Esophagus squamous epithelium (tissue), 5 donors: ENCODE results near the gene STON2. TPM values are rescaled to one million over a fixed set of nuclear protein-coding genes. Genes with fewer than 3 reads are reported as not detected.

Experiments used
- DNase-seq: peaks from one replicate; lab custom pipeline; 2025; lab: John Stamatoyannopoulos, UW
- H3K27ac ChIP-seq, 4 donors: fragments of 200-600 bp; sonication (generic); one replicate each; pipeline ENCODE4 v1.5.1; 2016 to 2019; ENCODE audit warnings: mild to moderate bottlenecking in 1 of 4
- H3K27me3 ChIP-seq, 4 donors: fragments of 200-600 bp; sonication (generic); 1 replicate in 3 of 4; 2 replicates in 1 of 4; pipeline versions ENCODE4 v1.5.1 to v1.6.0; 2017 to 2021; ENCODE audit warnings: antibody characterized with exemption in 1 of 4
- H3K36me3 ChIP-seq, 3 donors: fragments of 200-600 bp; sonication (generic); one replicate each; pipeline ENCODE4 v1.5.1; 2016 to 2019
- H3K4me1 ChIP-seq, 3 donors: fragments of 200-600 bp; sonication (generic); one replicate each; pipeline ENCODE4 v1.5.1; 2017 to 2019
- H3K4me3 ChIP-seq, 4 donors: fragments of 200-600 bp; sonication (generic); 1 replicate in 3 of 4; 2 replicates in 1 of 4; pipeline ENCODE4 v1.5.1; 2016 to 2019; ENCODE audit warnings: mild to moderate bottlenecking in 2 of 4, moderate library complexity in 1 of 4
- H3K9me3 ChIP-seq, 3 donors: fragments of 200-600 bp; sonication (generic); one replicate each; pipeline ENCODE4 v1.5.1; 2016 to 2019
- CTCF ChIP-seq, 6 experiments: fragments of 450-650 bp in 4 of 6; fragments of 200-600 bp in 2 of 6; sonication (generic) in 2 of 6; IDR thresholded peaks; one replicate each; pipeline ENCODE4 v1.5.1; 2016 to 2019; ENCODE audit warnings: antibody characterized with exemption in 6 of 6, mild to moderate bottlenecking in 4 of 6, moderate library complexity in 4 of 6
- POLR2A ChIP-seq, 4 donors: fragments of 450-650 bp; IDR thresholded peaks; one replicate each; pipeline ENCODE4 v1.6.1; 2017; ENCODE audit warnings: antibody characterized with exemption in 4 of 4, mild to moderate bottlenecking in 4 of 4, moderate library complexity in 3 of 4
- WGBS, 2 donors: methylation state at CpG; one replicate each; pipeline ENCODE4 v1.1.5; 2018; 5-methylcytosine and 5-hydroxymethylcytosine counted together
- intact Hi-C: fragments of 100-400 bp; cut with DNase I; formaldehyde crosslinking; loops from one replicate; pipeline ENCODE4 v1.15.0; 2022
- total RNA-seq, 4 donors: library from RNA; depleted of rRNA; stranded (reverse); fragments of >200 nt; gene quantifications; one replicate each; pipeline ENCODE4 v1.1.0, GENCODE V29; 2016
- donor health status: DM: yes; HTN: yes; CAD: no.

The STON2 gene
- total RNA-seq, 4 donors from 2014 or later, result 58.7 to 71.6 (median 67.1) TPM

DNA sequence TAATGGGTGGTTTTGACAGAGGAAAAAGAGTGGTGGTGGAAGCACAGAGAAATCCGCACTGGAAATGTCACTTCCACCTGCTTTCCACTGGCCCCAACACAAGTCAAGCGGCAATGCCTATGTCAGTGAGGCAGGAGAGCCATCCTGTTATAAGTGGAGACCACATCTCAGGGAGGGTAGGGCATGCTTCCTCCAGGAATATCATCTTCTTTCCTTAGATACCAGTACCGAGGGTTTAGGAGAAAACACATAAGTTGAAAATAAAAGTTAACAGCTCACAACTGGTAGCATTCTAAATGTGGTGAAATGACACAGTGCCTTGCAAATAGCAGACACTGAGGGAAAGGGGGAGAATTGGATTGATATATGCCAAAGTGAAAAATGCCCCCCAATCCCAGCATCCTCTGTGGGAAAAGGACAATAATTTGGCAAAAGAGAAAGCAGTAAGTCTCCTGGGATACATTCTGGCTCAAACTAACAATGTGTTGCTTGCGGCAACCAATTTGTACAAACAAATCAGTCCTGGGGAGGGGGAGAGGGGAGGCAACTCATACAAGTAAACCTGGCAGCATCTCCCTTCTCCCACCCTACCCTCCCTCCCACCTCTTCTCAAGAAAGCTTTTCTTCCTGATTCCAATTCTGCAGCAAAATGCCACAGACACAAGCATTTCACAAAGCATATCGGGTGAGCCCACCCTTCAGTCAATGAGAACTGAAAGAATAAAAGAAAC lies 57.1 kb downstream of the STON2 start:
- intact Hi-C loops, result no loop called here
- DNase-seq, result no peak
- 71 to 85% methylated on average over 5 of the region's 5 CpGs for WGBS, 2 donors
- Histone ChIP-seq H3K9me3 (no peaks in the 10 kb centered on the region), H3K4me3 (no peak overlapping the region), H3K36me3 (no peaks in the 10 kb centered on the region), H3K4me1 (peaks cover 0 to 36% (median 6%) of the 10 kb centered on the region in 3 donors), H3K27ac (no peak overlapping the region), H3K27me3 (peaks cover 0 to 5% (median 0%) of the 10 kb centered on the region in 4 donors)
- TF ChIP-seq CTCF (IDR thresholded peaks at IDR 0.05), result no peak
- TF ChIP-seq POLR2A (IDR thresholded peaks at IDR 0.05), result no peak

DNA sequence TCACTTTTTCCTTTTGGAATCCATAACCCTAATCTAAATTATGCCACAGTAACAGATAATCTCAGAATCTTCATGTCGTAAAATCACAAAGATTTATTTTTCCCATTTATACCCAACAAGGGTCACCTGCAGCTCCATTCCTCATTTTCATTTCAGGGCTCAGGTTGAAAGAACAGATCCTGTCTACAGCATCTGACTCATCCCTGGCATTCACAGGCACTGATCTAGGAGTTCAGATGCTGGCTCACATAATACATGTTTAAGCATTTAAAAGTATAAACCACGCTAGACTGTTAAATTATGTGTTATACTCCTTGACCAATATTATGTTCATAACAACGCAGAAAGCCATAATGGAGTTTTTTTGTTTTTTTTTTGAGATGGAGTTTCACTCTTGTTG lies 58.3 kb downstream of the STON2 start:
- 70 to 79% methylated on average over 3 of the region's 3 CpGs for WGBS, 2 donors
- Histone ChIP-seq H3K4me1 (peaks cover 0 to 36% (median 6%) of the 10 kb centered on the region in 3 donors), H3K4me3 (no peak overlapping the region), H3K27ac (no peak overlapping the region), H3K27me3 (peaks cover 0 to 5% (median 0%) of the 10 kb centered on the region in 4 donors), H3K36me3 (no peaks in the 10 kb centered on the region), H3K9me3 (no peaks in the 10 kb centered on the region)
- intact Hi-C loops, result no loop called here
- no peak for DNase-seq
- no peak for TF ChIP-seq POLR2A (IDR thresholded peaks at IDR 0.05)
- TF ChIP-seq CTCF (IDR thresholded peaks at IDR 0.05), result no peak

DNA sequence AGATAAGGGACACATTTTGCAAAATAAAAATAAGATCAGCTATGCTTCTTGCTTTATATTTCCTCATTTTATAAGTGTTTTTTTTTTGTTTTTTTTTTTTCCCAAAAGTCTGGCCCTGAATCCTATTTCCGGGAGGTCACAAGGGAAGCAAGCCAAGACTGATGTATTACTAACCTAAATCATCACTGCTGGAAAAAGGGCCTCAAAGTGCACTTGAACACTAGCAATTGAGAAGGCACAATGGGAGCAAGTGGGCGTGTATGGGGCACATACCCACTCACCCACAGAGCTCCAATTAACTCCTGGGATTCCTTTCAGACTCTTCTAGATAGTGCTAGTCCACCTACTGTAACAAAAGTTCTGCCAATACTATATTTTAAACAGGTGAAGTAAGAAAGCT lies 58.8 kb downstream of the STON2 start:
- no peak overlapping the region for H3K4me3 ChIP-seq
- H3K9me3 ChIP-seq, result no peaks in the 10 kb centered on the region
- DNase-seq, result no peak
- H3K36me3 ChIP-seq, result no peaks in the 10 kb centered on the region
- H3K4me1 ChIP-seq, result peaks cover 0 to 39% (median 6%) of the 10 kb centered on the region in 3 donors
- H3K27me3 ChIP-seq, result peaks cover 0 to 5% (median 0%) of the 10 kb centered on the region in 4 donors
- 28 to 36% methylated on average over 2 of the region's 2 CpGs for whole genome bisulfite sequencing, 2 donors
- TF ChIP-seq CTCF (IDR thresholded peaks at IDR 0.05) (no peak), POLR2A (IDR thresholded peaks at IDR 0.05) (no peak)
- intact Hi-C loops, result no loop called here
- H3K27ac ChIP-seq, result peak overlapping the region in 1 of 4 donors; percentile 4

- TF ChIP-seq POLR2A (IDR thresholded peaks at IDR 0.05) (no peak), CTCF (IDR thresholded peaks at IDR 0.05) (no peak)
- intact Hi-C loops, result no loop called here
- Histone ChIP-seq H3K9me3 (no peaks in the 10 kb centered on the region), H3K4me3 (no peak overlapping the region), H3K27ac (no peak overlapping the region), H3K27me3 (peaks cover 0 to 5% (median 0%) of the 10 kb centered on the region in 4 donors), H3K36me3 (no peaks in the 10 kb centered on the region), H3K4me1 (peaks cover 0 to 49% (median 6%) of the 10 kb centered on the region in 3 donors)
- 87 to 91% methylated on average over 5 of the region's 5 CpGs for WGBS, 2 donors
- no peak for DNase-seq
Observed at GRCh38 chr14:81340201-81340600, 59.9 kb downstream of the STON2 start.

DNA sequence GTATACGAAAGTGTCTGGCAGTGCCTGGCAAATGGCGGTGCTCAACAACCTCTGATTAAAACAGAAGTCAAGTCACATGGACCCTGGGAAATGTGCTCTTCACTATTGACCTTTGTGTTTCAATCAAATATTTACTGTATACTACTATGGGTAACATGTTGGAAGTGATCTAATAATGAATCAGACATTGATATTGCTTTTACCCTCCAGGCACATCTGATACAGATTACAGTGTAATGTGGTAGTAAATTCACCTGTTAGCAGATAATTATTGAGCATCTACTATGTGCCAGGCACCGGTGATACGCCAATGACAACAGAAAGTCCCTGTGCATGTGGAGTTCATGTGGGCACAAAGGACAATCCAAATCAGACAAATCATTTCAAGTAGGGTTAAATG lies 63.1 kb downstream of the STON2 start:
- TF ChIP-seq CTCF (IDR thresholded peaks at IDR 0.05), result no peak
- TF ChIP-seq POLR2A (IDR thresholded peaks at IDR 0.05), result no peak
- no peaks in the 10 kb centered on the region for H3K9me3 ChIP-seq
- intact Hi-C loops, result no loop called here
- H3K27me3 ChIP-seq, result no peaks in the 10 kb centered on the region
- WGBS, 2 donors, result 78 to 88% methylated on average over 4 of the region's 4 CpGs
- no peak for DNase-seq
- no peak overlapping the region for H3K4me3 ChIP-seq
- peaks cover 0 to 30% (median 0%) of the 10 kb centered on the region in 3 donors for H3K4me1 ChIP-seq
- H3K27ac ChIP-seq, result no peak overlapping the region
- H3K36me3 ChIP-seq, result no peaks in the 10 kb centered on the region
